Measurements from ENCODE around the gene KIAA0319L. TPM values are rescaled to one million over a fixed set of nuclear protein-coding genes. Genes with fewer than 3 reads are reported as not detected.
"Not testable (repeated sequence)": the region's sequence is repeated elsewhere in the genome, so short reads cannot be mapped to it uniquely, and the experiment has no call there.

Gene KIAA0319L
- total RNA-seq, 1 experiment from 2014 or later = 20.9 TPM

- Histone ChIP-seq H3K4me2 (ENCODE audit: low read length) (no peak overlapping the region), H3K27ac (ENCODE audit: low read length) (no peak overlapping the region), H3K9me3 (ENCODE audit: low read length) (no peaks in the 10 kb centered on the region), H3F3A (ENCODE audit: low read length, unreplicated experiment) (peaks cover 16% of the 10 kb centered on the region), H4K20me1 (ENCODE audit: low read length) (0 out of 2 replicates have a peak, but pooled peaks cover 7% of the 10 kb centered on the region), H3K79me2 (ENCODE audit: low read length) (no peaks in the 10 kb centered on the region), H3K4me1 (ENCODE audit: insufficient read depth, low read length) (peaks cover 31% of the 10 kb centered on the region), H2AFZ (ENCODE audit: low read length) (no peak overlapping the region), H3K9ac (ENCODE audit: low read length) (no peak overlapping the region), H3K36me3 (ENCODE audit: low read depth, low read length) (peaks cover 18% of the 10 kb centered on the region), H3K9me2 (replicated peaks; ENCODE audit: low read length) (no peaks in the 10 kb centered on the region), H3K27me3 (ENCODE audit: low read length) (no peaks in the 10 kb centered on the region), H3K4me3 (ENCODE audit: low read length) (no peak overlapping the region)
- intact Hi-C loops (cut with micrococcal nuclease) = loop anchor here (5.0 kb wide), 1 partner anchor 41 kb away; no protein-coding TSS in a partner anchor
- no peak for ATAC-seq
- ChIA-PET POLR2A (ENCODE audit: unreplicated experiment) (no interaction called here), CTCF (no interaction called here)
- DNase-seq = no peak
- no TSS peak for BruUV-seq (replicated peaks)
- TF ChIP-seq EZH2 (IDR thresholded peaks at IDR 0.05; ENCODE audit: low read length, unreplicated experiment) = no peak
- TF ChIP-seq, protein P1, sequence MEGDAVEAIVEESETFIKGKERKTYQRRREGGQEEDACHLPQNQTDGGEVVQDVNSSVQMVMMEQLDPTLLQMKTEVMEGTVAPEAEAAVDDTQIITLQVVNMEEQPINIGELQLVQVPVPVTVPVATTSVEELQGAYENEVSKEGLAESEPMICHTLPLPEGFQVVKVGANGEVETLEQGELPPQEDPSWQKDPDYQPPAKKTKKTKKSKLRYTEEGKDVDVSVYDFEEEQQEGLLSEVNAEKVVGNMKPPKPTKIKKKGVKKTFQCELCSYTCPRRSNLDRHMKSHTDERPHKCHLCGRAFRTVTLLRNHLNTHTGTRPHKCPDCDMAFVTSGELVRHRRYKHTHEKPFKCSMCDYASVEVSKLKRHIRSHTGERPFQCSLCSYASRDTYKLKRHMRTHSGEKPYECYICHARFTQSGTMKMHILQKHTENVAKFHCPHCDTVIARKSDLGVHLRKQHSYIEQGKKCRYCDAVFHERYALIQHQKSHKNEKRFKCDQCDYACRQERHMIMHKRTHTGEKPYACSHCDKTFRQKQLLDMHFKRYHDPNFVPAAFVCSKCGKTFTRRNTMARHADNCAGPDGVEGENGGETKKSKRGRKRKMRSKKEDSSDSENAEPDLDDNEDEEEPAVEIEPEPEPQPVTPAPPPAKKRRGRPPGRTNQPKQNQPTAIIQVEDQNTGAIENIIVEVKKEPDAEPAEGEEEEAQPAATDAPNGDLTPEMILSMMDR (conservative IDR thresholded peaks at IDR 0.05; ENCODE audit: low read depth, low read length) = no peak
- TF ChIP-seq EZH2phosphoT487 (IDR thresholded peaks at IDR 0.05; ENCODE audit: borderline replicate concordance, low read length) = no peak
Observed at GRCh38 chr1:35466120-35466519, 91.1 kb downstream of the KIAA0319L start.

DNA sequence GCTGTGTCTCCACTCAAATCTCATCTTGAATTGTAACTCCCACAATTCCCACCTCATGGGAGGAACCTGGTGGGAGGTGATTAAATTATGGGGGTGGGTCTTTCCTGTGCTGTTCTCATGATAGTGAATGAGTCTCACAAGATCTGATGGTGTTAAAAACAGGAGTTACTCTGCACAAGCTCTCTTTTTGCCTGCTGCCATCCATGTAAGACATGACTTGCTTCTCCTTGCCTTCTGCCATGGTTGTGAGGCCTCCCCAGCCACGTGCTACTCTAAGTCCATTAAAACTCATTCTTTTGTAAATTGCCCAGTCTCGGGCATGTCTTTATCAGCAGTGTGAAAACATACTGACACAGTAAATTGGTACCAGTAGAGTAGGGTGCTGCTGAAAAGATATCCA lies 93.5 kb downstream of the KIAA0319L start:
- H3K27ac ChIP-seq (ENCODE audit: low read length); POLR2A ChIA-PET (ENCODE audit: unreplicated experiment); H3K4me3 ChIP-seq (ENCODE audit: low read length); DNase-seq; H3K79me2 ChIP-seq (ENCODE audit: low read length); H3K9me3 ChIP-seq (ENCODE audit: low read length); CTCF ChIA-PET; H3K9me2 ChIP-seq (replicated peaks; ENCODE audit: low read length); H2AFZ ChIP-seq (ENCODE audit: low read length); H3K9ac ChIP-seq (ENCODE audit: low read length); BruUV-seq (replicated peaks); intact Hi-C loops (cut with micrococcal nuclease); ATAC-seq; H4K20me1 ChIP-seq (ENCODE audit: low read length); H3K4me2 ChIP-seq (ENCODE audit: low read length); H3K27me3 ChIP-seq (ENCODE audit: low read length): not testable (repeated sequence)
- H3K36me3 ChIP-seq (ENCODE audit: low read depth, low read length) = peaks cover 18% of the 10 kb centered on the region
- H3F3A ChIP-seq (ENCODE audit: low read length, unreplicated experiment) = peaks cover 16% of the 10 kb centered on the region
- peaks cover 25% of the 10 kb centered on the region for H3K4me1 ChIP-seq (ENCODE audit: insufficient read depth, low read length)

GRCh38 chr1:35463232-35463631 lies 94.0 kb downstream of the KIAA0319L start:
- POLR2A ChIA-PET (ENCODE audit: unreplicated experiment) = no interaction called here
- H3F3A ChIP-seq (ENCODE audit: low read length, unreplicated experiment) = peaks cover 12% of the 10 kb centered on the region

More at GRCh38 chr1:35463232-35463631, 94.0 kb downstream of the KIAA0319L start:
- TF ChIP-seq EZH2 (IDR thresholded peaks at IDR 0.05; ENCODE audit: low read length, unreplicated experiment) (no peak), EZH2phosphoT487 (IDR thresholded peaks at IDR 0.05; ENCODE audit: borderline replicate concordance, low read length) (no peak)
- TF ChIP-seq, protein P1 (conservative IDR thresholded peaks at IDR 0.05; ENCODE audit: low read depth, low read length) = no peak
- Histone ChIP-seq H3K27me3 (ENCODE audit: low read length) (no peaks in the 10 kb centered on the region), H4K20me1 (ENCODE audit: low read length) (0 out of 2 replicates have a peak, but pooled peaks cover 2% of the 10 kb centered on the region), H3K4me1 (ENCODE audit: insufficient read depth, low read length) (peaks cover 20% of the 10 kb centered on the region), H3K27ac (ENCODE audit: low read length) (no peak overlapping the region), H2AFZ (ENCODE audit: low read length) (no peak overlapping the region), H3K36me3 (ENCODE audit: low read depth, low read length) (peaks cover 18% of the 10 kb centered on the region), H3K79me2 (ENCODE audit: low read length) (no peaks in the 10 kb centered on the region), H3K9me3 (ENCODE audit: low read length) (no peaks in the 10 kb centered on the region), H3K4me2 (ENCODE audit: low read length) (no peak overlapping the region), H3K9me2 (replicated peaks; ENCODE audit: low read length) (no peaks in the 10 kb centered on the region), H3K9ac (ENCODE audit: low read length) (no peak overlapping the region), H3K4me3 (ENCODE audit: low read length) (no peak overlapping the region)
- intact Hi-C loops (cut with micrococcal nuclease) = no loop called here
- CTCF ChIA-PET = no interaction called here
- no TSS peak for BruUV-seq (replicated peaks)
- ATAC-seq (no peak), DNase-seq (no peak)

Data from PC-3 (cell line).